Naive thymus-derived CD8-positive, alpha-beta T cell (primary cell): ENCODE data around the gene ZNF444. TPM values are rescaled to one million over a fixed set of nuclear protein-coding genes. Genes with fewer than 3 reads are reported as not detected.
"Not testable (repeated sequence)": the region's sequence is repeated elsewhere in the genome, so short reads cannot be mapped to it uniquely, and the experiment has no call there.

ENCODE experiments used
- ATAC-seq, 2 donors: fragments of 150-1000 bp; cut with Tn5 transposase in 1 of 2; sonication (Bioruptor Pico), chemical (Tn5 transposase) in 1 of 2; 1 replicate in 1 of 2; 2 replicates in 1 of 2; pipeline ENCODE4 v1.10.0; 2021; ENCODE audit warnings: mild to moderate bottlenecking in 2 of 2, moderate library complexity in 2 of 2
- POLR2A ChIA-PET: fragments of 350-600 bp; sonication (Branson Sonifier 250); formaldehyde crosslinking; loops from one replicate; lab custom pipeline; 2021; ENCODE audit warnings: antibody characterized with exemption; lab: Charles Lee
- DNase-seq, 10 donors: peaks; one replicate each; pipeline versions ENCODE4 v3.0.0 to v3.0.0-alpha.2; 2020 to 2022
- H3K27ac Mint-ChIP-seq, 10 donors: one replicate each; pipeline ENCODE4 v1.8.0; 2020 to 2022; ENCODE audit warnings: mild to moderate bottlenecking in 10 of 10, mixed read lengths in 10 of 10, moderate library complexity in 4 of 10, inconsistent platforms in 1 of 10
- H3K27me3 Mint-ChIP-seq, 5 donors: one replicate each; pipeline ENCODE4 v1.8.0; 2021 to 2022; ENCODE audit warnings: mixed read lengths in 5 of 5
- H3K36me3 Mint-ChIP-seq, 3 donors: one replicate each; pipeline ENCODE4 v1.8.0; 2020 to 2022; ENCODE audit warnings: mixed read lengths in 3 of 3, mild to moderate bottlenecking in 2 of 3, inconsistent platforms in 1 of 3
- H3K4me1 Mint-ChIP-seq, 4 donors: one replicate each; pipeline ENCODE4 v1.8.0; 2021 to 2022; ENCODE audit warnings: mixed read lengths in 4 of 4
- H3K4me3 Mint-ChIP-seq, 10 donors: one replicate each; pipeline ENCODE4 v1.8.0; 2020 to 2022; ENCODE audit warnings: mild to moderate bottlenecking in 10 of 10, mixed read lengths in 10 of 10, moderate library complexity in 6 of 10, inconsistent platforms in 1 of 10
- H3K9me3 Mint-ChIP-seq, 9 donors: one replicate each; pipeline ENCODE4 v1.8.0; 2020 to 2022; ENCODE audit warnings: mixed read lengths in 9 of 9, mild to moderate bottlenecking in 3 of 9, inconsistent platforms in 1 of 9, moderate library complexity in 1 of 9
- polyA plus RNA-seq, 3 donors: library from polyadenylated mRNA; unstranded; fragments of 300-500 nt; fragmentation: Illumina TruSeq; gene quantifications; one replicate each; pipeline ENCODE4 v1.2.3, GENCODE V29; 2021
- total RNA-seq, 8 experiments: library from RNA in 2 of 8; stranded (reverse) in 2 of 8; gene quantifications; one replicate each; pipeline ENCODE4 v1.2.3 and lab custom pipeline; 2021 to 2026

ZNF444 gene
- total and polyA plus RNA-seq, 5 experiments from 2014 or later: 12.9 to 49.4 (median 26.9) TPM

DNA sequence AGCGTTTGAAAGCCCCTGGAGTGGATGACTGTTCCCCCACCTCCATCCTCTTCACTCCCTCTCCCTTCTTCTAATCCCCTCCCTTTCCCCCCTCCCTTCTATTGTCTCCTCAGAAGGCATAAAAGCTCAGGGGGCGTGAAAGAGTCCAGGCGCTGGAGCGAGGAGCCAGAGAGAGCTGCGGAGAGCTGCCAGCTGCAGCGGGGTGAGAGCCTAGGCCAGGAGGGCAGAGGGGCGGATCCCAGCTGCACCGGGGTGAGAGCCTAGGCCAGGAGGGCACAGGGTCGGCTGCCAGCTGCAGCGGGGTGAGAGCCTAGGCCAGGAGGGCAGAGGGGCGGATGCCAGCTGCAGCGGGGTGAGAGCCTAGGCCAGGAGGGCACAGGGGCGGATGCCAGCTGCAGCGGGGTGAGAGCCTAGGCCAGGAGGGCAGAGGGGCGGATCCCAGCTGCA lies 34.8 kb downstream of the ZNF444 start, which contains the start of gene GALP:
TSS of gene GALP (plus strand) at position 148 of the 447 bp plus-strand sequence. CDS start 1,101 bp downstream, outside the sequence.
- H3K9me3 Mint-ChIP-seq, ATAC-seq, DNase-seq, H3K27me3 Mint-ChIP-seq, H3K4me1 Mint-ChIP-seq, H3K4me3 Mint-ChIP-seq, H3K27ac Mint-ChIP-seq, H3K36me3 Mint-ChIP-seq, POLR2A ChIA-PET: not testable (repeated sequence)

DNA sequence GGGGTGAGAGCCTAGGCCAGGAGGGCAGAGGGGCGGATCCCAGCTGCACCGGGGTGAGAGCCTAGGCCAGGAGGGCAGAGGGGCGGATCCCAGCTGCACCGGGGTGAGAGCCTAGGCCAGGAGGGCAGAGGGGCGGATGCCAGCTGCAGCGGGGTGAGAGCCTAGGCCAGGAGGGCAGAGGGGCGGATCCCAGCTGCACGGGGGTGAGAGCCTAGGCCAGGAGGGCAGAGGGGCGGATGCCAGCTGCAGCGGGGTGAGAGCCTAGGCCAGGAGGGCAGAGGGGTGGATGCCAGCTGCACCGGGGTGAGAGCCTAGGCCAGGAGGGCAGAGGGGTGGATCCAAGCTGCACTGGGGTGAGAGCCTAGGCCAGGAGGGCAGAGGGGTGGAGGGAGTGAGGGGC lies 35.2 kb downstream of the ZNF444 start:
- H3K27me3 Mint-ChIP-seq, H3K4me3 Mint-ChIP-seq, H3K36me3 Mint-ChIP-seq, DNase-seq, H3K27ac Mint-ChIP-seq, POLR2A ChIA-PET, ATAC-seq, H3K9me3 Mint-ChIP-seq, H3K4me1 Mint-ChIP-seq: not testable (repeated sequence)

DNA sequence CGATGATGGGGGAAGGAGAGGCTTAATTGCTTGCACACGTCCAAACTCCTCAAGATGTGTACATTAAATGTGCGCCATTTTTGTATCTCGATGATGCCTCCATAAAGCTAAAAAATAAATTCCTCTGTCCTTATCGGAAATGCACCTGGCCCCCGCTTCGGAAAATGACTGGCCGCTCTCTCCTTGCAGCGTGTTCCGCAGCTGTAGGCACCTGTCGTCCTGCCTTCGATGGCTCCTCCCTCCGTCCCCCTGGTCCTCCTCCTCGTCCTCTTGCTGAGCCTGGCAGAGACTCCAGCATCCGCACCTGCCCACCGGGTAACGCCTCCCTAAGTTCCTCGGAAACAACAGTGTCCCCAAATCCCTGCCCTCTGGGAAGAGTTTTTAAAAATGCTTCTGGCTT lies 35.8 kb downstream of the ZNF444 start:
- DNase-seq: no peak
- POLR2A ChIA-PET: no interaction called here
- Mint-ChIP-seq H3K36me3 (no peaks in the 10 kb centered on the region), H3K9me3 (no peaks in the 10 kb centered on the region), H3K27me3 (peaks cover 0 to 9% (median 7%) of the 10 kb centered on the region in 5 donors), H3K4me3 (no peak overlapping the region), H3K27ac (peak overlapping the region in 1 of 10 donors; percentile 24), H3K4me1 (peaks cover under 1 to 2% (median under 1%) of the 10 kb centered on the region in 4 donors)
- ATAC-seq: no peak

DNA sequence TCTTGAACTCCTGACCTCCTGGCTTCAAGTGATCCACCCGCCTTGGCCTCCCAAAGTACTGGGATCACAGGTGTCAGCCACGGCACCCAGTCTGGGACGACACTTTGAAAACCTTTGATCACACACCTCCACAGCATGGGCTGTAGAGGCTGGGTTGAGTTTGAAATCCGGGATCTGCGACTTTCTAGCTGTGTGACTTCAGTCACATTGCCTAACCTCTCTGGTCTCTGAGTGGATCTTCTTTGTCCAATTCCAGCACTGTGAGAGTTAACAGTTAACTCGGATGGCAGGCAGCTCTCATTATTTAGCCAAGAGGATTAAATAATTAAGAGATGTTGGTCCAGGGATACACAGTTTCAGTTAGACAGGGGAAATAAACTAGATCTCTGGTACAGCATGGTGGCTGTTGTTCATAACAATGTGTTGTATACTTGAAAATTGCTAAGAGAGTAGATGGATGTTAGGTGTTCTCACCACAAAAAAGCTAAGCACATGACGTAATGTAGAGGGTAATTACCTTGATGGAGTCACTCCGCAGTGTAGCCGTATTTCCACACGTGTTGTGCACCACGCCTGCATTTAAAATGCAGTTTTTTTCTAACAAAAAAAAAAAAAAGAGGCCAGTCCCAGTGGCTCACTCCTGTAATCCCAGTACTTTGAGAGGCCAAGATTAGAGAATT lies 36.6 kb downstream of the ZNF444 start:
- Mint-ChIP-seq H3K4me1 (no peaks in the 10 kb centered on the region), H3K36me3 (no peaks in the 10 kb centered on the region), H3K4me3 (no peak overlapping the region), H3K27ac (no peak overlapping the region), H3K27me3 (peaks cover 0 to 9% (median 7%) of the 10 kb centered on the region in 5 donors), H3K9me3 (no peaks in the 10 kb centered on the region)
- no peak for DNase-seq
- POLR2A ChIA-PET: no interaction called here
- no peak for ATAC-seq

DNA sequence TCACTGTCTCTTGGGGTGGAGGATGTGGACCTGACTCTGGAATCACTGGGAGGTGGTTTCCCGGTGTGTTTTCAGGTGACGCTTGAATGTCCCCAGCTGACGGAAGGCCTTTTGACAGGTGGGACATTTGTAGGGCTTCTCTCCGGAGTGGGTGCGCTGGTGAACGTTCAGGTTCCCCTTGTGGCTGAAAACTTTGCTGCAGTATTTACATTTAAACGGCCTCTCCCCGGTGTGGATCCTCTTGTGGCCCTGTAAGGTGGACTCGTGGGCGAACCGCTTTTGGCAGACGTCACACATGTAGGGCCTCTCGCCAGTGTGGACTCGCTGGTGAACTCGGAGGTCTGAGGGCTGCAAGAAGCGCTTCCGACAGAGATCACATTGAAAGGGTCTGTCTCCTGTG lies 48.7 kb downstream of the ZNF444 start:
- no peak for DNase-seq
- POLR2A ChIA-PET: no interaction called here
- no peak overlapping the region for H3K4me3 Mint-ChIP-seq
- ATAC-seq: no peak
- no peak overlapping the region for H3K27ac Mint-ChIP-seq
- H3K27me3 Mint-ChIP-seq: peaks cover 5 to 17% (median 9%) of the 10 kb centered on the region in 5 donors
- peaks cover 0 to 4% (median 0%) of the 10 kb centered on the region in 4 donors for H3K4me1 Mint-ChIP-seq
- H3K9me3 Mint-ChIP-seq: no peaks in the 10 kb centered on the region
- no peaks in the 10 kb centered on the region for H3K36me3 Mint-ChIP-seq

DNA sequence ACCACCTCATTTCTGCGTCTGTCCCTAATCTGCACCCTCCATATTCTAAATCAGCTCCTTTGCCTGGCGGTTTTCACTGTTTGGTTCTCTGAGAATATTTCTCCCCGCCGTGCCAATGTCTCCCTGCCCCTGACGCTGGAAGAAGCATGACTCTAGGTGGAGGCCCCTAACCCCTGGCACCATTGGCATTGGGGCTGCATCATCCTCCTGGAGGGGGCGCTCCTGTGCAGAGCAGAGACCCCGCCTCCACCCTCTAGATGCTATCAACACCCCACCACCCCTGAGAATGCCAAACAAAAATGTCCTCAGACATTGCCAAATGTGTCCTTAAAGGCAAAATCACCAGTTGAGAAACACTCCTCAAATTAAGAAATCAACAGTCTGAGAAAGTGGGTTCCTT lies 50.0 kb downstream of the ZNF444 start:
- ATAC-seq: no peak
- POLR2A ChIA-PET: no interaction called here
- H3K27ac Mint-ChIP-seq: no peak overlapping the region
- no peaks in the 10 kb centered on the region for H3K9me3 Mint-ChIP-seq
- peaks cover 0 to 14% (median 5%) of the 10 kb centered on the region in 5 donors for H3K27me3 Mint-ChIP-seq
- H3K36me3 Mint-ChIP-seq: no peaks in the 10 kb centered on the region
- H3K4me1 Mint-ChIP-seq: no peaks in the 10 kb centered on the region
- no peak overlapping the region for H3K4me3 Mint-ChIP-seq
- DNase-seq: no peak

DNA sequence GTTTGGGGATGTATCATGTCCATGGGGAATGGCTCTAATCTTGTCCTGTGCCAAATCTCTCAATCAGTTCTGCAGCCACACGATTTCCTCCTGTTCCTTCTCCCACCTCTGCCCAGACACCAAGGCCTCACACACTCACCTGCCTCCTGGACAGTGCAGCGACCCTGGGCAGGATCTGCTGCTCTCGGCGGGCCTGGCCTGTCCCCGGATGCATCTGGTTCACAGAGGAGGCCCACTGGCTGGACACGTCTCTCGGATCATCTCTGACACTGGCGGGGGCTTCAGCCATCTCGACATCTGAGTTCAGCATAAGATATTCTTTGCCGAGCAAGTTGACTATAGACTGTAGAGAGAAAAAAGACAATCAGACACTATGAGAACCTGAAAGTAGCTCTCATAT lies 50.6 kb downstream of the ZNF444 start:
- H3K36me3 Mint-ChIP-seq: no peaks in the 10 kb centered on the region
- POLR2A ChIA-PET: no interaction called here
- peaks cover 0 to 14% (median 4%) of the 10 kb centered on the region in 5 donors for H3K27me3 Mint-ChIP-seq
- no peak overlapping the region for H3K27ac Mint-ChIP-seq
- no peaks in the 10 kb centered on the region for H3K9me3 Mint-ChIP-seq
- DNase-seq: no peak
- no peak overlapping the region for H3K4me3 Mint-ChIP-seq
- ATAC-seq: no peak
- H3K4me1 Mint-ChIP-seq: no peaks in the 10 kb centered on the region

DNA sequence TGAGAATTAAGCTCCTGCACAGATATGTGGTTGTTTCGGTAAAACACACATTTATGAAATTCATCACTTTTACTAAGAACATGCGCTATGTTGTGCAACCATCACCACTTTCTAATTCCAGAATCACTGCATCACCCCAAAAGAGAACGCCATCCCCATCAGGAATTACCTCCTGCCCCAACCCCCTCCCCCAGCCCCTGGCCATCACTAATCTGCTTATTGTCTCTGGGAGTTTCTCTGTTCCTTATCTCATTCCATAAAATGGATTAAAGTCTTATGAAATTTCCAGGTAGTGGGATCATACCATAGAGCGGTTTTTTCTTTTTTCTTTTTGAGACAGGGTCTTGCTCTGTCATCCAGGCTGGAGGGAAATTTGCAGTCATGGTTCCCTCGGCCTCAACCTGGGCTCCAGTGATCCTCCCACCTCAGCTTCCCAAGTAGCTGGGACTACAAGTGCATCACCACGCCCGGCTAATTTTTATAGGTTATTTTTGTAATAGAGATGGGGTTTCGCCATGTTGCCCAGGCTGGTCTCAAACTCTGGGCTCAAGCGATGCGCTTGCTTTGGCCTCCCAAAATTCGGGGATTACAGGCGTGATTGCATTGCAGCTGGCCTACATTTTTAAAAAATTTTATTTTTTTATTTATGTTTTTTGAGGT lies 53.0 kb downstream of the ZNF444 start:
- peaks cover 0 to 1% (median 0%) of the 10 kb centered on the region in 3 donors for H3K36me3 Mint-ChIP-seq
- H3K27ac Mint-ChIP-seq: no peak overlapping the region
- no peaks in the 10 kb centered on the region for H3K4me1 Mint-ChIP-seq
- no peak for ATAC-seq
- POLR2A ChIA-PET: no interaction called here
- H3K27me3 Mint-ChIP-seq: peaks cover 0 to 14% (median 1%) of the 10 kb centered on the region in 5 donors
- H3K9me3 Mint-ChIP-seq: no peaks in the 10 kb centered on the region
- H3K4me3 Mint-ChIP-seq: no peak overlapping the region
- no peak for DNase-seq

DNA sequence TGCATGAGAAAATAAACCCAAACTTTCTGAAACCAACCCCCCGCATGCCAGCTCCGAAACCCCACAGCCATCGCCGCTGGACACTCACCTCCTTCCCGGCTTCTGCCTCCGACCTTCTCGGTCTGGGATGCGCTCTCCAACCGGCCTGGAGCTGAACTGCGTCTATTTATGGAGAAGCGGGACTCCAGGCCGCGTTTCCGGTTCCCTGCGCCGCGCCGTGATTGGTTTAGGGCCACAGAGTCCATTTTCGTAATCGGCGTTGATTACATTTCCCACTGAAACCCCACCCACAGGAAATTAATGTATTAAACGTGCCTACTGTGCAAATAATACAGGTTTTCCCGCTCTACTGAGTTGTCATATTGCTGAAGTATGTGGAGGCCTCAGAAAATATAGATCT lies 56.6 kb downstream of the ZNF444 start, which contains the start of gene ZSCAN5B:
TSS of gene ZSCAN5B (minus strand) at position 138 of the 400 bp plus-strand sequence. CDS start 4,731 bp downstream, outside the sequence.
- H3K4me1 Mint-ChIP-seq, ATAC-seq, POLR2A ChIA-PET, H3K4me3 Mint-ChIP-seq, H3K9me3 Mint-ChIP-seq, DNase-seq, H3K36me3 Mint-ChIP-seq: not testable (repeated sequence)
- Mint-ChIP-seq H3K27me3 (peaks cover 0 to 11% (median 3%) of the 10 kb centered on the region in 5 donors), H3K27ac (peak within 1 kb of the TSS in 1 of 10 donors; percentile 59)

DNA sequence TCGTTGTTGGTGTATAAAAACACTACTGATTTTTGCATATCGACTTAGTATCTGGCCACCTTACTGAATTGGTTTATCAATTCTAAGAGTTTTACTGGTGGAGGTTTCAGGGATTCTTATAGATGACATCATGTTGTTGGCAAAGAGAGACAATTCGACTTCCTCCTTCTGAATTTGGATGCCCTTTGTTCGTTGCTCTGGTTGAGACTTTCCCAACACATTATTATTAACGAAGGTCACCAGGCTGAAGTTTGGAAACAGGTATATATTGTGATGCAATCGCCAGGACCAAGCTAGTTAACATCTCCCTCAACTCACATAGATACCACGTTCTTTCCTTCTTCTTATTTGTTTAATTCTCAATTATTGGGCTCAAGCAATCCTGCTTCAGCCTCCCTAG lies 58.6 kb downstream of the ZNF444 start:
- Mint-ChIP-seq H3K36me3 (peaks cover 0 to 1% (median 0%) of the 10 kb centered on the region in 3 donors), H3K4me1 (no peaks in the 10 kb centered on the region), H3K27ac (no peak overlapping the region), H3K27me3 (peaks cover 0 to 11% (median 2%) of the 10 kb centered on the region in 5 donors), H3K9me3 (no peaks in the 10 kb centered on the region), H3K4me3 (no peak overlapping the region)
- DNase-seq: no peak
- no peak for ATAC-seq
- POLR2A ChIA-PET: no interaction called here

DNA sequence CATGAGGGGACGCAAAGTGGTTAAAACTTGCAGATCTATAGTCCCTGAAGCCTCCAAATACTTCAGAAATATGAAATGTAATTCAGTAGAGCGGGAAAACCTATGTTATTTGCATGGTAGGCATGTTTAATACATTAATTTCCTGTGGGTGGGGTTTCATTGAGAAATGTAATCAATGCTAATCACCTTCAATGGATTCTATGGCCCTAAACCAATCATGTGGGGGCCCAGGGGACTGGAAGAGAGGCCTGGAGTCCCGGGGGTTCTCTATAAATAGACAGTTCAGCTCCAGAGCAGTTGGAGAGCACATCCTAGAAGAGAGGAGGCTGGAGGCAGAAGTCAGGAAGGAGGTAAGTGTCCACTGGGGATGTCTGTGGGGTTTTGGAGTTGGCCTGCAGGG lies 60.9 kb downstream of the ZNF444 start, which contains the start of gene ZSCAN5C:
TSS of gene ZSCAN5C (plus strand) at position 301 of the 400 bp plus-strand sequence. CDS start 3,641 bp downstream, outside the sequence.
- Mint-ChIP-seq H3K27ac (no peak within 1 kb of the TSS), H3K9me3 (no peaks in the 10 kb centered on the region), H3K4me3 (no peak within 1 kb of the TSS), H3K27me3 (peaks cover 2 to 20% (median 6%) of the 10 kb centered on the region in 5 donors), H3K4me1 (no peaks in the 10 kb centered on the region), H3K36me3 (peaks cover 0 to 1% (median 0%) of the 10 kb centered on the region in 3 donors)
- POLR2A ChIA-PET: no interaction called here
- no peak for DNase-seq
- ATAC-seq: no peak

DNA sequence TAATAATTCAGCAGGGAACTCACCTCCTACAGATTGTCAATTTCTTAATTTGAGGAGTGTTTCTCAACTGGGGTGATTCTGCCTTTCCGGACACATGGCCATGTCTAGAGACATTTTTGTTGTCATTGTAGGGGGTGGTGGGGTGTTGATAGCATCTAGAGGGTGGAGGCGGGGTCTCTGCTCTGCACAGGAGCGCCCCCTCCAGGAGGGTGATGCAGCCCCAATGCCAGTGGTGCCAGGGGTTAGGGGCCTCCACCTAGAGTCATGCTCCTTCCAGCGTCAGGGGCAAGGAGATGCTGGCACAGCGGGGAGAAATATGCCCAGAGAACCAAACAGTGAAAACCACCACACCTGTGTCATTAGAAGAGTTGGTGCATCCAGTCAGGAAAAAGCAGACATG lies 66.5 kb downstream of the ZNF444 start:
- H3K4me3 Mint-ChIP-seq, H3K9me3 Mint-ChIP-seq, H3K36me3 Mint-ChIP-seq, ATAC-seq, POLR2A ChIA-PET, DNase-seq, H3K4me1 Mint-ChIP-seq: not testable (repeated sequence)
- Mint-ChIP-seq H3K27me3 (peaks cover 4 to 23% (median 8%) of the 10 kb centered on the region in 5 donors), H3K27ac (peak overlapping the region in 1 of 10 donors; percentile 86)

DNA sequence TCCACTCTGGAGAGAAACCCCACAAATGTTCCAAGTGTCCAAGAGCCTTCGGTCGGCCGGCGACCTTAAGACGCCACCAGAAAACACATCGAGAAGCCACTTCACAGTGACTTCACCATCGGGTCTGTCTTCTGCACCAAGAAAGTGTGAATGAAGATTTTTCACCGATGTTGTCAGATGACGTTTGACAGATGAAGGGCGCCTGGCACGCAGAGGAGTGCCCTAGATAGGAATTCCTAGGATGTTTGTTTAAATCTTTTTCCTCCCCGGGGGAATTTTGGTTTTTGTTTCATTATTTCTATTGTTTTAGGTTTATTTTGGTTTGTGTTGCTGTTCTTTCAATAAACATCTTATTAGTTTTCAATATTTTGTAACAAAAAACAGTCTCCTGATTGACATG lies 68.0 kb downstream of the ZNF444 start:
- no peak for DNase-seq
- H3K4me1 Mint-ChIP-seq: peaks cover 0 to 2% (median 0%) of the 10 kb centered on the region in 4 donors
- no peaks in the 10 kb centered on the region for H3K9me3 Mint-ChIP-seq
- H3K36me3 Mint-ChIP-seq: no peaks in the 10 kb centered on the region
- no peak overlapping the region for H3K27ac Mint-ChIP-seq
- H3K4me3 Mint-ChIP-seq: no peak overlapping the region
- peaks cover 2 to 24% (median 13%) of the 10 kb centered on the region in 5 donors for H3K27me3 Mint-ChIP-seq
- no peak for ATAC-seq
- POLR2A ChIA-PET: no interaction called here
